HL-60/S4 treated with phorbol 12-myristate 13-acetate at 8.2 ng/mL for 4 days and 3 days (cell line): ENCODE measurements around the gene PPP1R36.
"Not testable (repeated sequence)": the region's sequence is repeated elsewhere in the genome, so short reads cannot be mapped to it uniquely, and the experiment has no call there.

ENCODE experiments used
- in situ Hi-C: fragments of 300-500 bp; cut with MboI; formaldehyde crosslinking; loops from 2 replicates; pipeline ENCODE4 v1.15.0; 2022; ENCODE audit warnings: low sequenced_read_pairs

The PPP1R36 gene

DNA sequence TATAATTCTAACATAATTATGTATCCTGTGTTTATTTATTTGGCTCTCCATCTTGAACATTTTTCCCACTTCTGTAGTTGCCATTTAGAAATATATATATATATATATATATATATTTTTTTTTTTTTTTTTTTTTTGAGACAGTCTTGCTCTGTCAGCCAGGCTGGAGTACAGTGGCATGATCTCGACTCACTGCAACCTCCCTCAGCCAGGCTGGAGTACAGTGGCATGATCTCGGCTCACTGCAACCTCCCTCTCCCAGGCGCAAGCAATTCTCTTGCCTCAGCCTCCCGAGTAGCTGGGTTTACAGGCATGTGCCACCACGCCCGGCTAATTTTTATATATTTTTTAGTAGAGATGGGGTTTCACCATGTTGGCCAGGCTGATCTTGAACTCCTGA lies 32.1 kb upstream of the PPP1R36 start:
- in situ Hi-C loops = not testable (repeated sequence)

DNA sequence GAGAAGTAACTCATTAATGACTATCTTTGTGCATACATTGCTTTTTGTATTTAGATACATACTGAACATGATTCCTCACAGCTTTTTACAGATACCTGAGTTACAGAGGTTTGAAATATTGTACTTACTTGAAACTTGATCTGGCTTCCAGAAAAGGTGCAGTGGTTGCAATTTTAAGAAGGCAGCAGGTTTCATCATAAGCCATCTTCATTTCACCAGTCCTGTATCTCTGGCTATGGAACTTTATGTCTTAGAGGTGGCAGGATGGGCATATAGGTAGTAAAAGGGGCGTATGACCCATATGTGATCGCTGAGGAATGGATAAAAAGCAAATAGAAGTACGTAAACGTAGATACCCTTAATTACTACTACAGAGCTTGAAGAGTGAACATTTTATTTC lies 31.5 kb upstream of the PPP1R36 start:
- in situ Hi-C loops = no loop called here

DNA sequence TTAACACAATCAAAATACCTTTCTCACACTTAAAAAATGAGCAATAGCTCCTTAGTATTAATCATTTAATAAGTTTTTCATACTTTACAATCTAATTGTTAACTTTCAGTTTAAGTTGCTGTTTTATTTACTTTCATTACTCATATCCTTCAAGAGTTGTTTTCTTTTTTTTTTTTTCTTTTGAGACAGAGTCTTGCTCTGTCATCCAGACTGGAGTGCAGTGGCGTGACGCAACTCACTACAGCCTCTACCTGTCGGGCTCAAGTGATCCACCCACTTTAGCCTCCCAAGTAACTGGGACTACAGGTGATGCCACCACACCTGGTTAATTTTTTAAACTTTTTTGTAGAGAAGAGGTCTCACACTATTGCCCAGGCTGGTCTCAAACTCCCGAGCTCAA lies 29.1 kb upstream of the PPP1R36 start:
- in situ Hi-C loops = no loop called here

DNA sequence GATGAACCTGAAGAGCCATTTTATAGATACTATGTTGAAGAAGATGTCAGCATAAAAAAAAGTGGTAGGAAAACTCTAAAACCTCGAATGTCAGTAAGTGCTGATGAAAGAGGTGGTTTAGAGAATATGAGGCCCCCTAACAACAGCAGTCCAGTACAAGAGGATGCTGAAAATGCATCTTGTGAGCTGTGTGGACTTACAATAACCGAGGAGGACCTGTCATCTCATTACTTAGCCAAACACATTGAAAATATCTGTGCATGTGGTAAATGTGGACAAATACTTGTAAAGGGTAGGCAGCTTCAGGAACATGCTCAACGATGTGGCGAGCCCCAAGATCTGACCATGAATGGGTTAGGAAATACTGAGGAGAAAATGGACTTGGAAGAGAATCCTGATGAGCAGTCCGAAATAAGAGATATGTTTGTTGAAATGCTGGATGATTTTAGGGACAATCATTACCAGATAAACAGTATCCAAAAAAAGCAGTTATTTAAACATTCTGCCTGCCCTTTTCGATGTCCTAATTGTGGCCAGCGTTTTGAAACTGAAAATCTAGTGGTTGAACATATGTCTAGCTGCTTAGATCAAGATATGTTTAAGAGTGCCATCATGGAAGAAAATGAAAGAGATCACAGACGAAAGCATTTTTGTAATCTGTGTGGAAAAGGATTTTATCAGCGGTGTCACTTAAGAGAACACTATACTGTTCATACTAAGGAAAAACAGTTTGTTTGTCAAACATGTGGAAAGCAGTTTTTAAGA lies 27.0 kb upstream of the PPP1R36 start:
- in situ Hi-C loops = no loop called here

DNA sequence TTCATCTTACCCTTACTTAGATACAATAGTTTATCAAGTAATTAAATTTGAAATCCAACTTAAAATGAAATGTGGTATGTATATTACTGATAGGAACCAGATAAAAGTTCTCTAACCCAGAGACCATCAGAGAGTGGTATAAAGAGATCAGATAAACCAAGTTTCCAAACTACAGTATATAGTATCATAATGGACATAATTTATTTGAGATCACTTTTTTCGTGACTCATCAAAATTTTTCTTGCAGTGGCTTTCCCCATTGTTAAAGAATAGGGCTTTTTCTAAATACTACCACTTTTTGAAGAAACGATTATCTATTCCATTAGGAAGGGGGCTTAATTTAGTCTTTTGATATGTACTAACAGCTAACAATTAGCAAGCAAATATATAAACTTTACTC lies 24.4 kb upstream of the PPP1R36 start:
- in situ Hi-C loops = no loop called here

DNA sequence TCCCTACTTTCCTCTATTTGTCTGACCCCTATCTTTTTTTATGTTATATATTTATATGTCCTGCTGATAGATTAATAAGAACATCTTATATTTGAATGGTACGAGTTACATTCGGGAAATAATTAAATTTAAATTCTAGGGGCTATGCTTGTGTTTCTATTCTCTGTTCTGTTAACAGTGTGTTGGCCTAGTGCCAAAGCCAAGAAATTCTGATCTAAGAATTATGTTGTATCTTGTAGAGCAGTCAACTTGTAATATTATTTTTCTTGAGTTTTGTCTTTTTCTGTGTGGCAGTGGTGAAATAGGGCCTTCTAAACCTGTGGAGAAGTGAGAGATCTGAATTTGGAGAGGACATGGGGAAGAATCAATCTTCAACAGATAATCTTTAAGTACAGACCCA lies 18.2 kb upstream of the PPP1R36 start:
- in situ Hi-C loops = no loop called here

DNA sequence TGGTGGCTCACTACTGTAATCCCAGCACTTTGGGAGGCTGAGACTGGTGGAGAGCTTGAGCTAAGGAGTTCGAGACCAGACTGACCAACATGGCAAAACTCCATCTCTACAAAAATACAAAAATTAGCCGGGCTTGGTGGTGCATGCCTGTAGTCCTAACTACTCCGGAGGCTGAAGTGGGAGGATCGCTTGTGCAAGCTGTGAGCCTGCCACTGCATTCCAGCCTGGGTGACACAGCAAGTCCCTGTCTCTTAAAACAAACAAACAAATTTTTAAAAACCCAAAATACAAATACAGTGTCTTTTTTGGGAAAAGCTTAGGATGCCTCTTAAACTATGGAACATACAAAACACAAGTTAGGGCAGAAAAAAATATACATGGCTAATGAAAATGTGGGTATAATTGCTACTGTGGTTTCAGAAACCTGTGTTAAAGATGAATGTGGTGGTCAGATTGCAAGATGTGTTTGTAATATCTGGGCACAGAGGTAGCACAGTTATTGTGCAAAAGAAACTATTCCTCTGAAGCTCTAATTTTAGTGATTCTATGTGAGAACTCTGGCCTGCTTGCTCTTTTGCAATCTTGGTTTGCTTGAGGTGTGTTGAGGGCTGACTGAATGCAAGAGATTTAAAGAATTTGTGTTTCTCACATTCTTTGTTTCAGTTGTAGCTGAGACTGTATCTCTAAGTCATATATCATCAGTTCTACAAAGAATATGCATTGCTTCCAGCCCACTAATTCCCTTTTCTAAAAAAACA lies 13.1 kb upstream of the PPP1R36 start:
- in situ Hi-C loops = no loop called here

DNA sequence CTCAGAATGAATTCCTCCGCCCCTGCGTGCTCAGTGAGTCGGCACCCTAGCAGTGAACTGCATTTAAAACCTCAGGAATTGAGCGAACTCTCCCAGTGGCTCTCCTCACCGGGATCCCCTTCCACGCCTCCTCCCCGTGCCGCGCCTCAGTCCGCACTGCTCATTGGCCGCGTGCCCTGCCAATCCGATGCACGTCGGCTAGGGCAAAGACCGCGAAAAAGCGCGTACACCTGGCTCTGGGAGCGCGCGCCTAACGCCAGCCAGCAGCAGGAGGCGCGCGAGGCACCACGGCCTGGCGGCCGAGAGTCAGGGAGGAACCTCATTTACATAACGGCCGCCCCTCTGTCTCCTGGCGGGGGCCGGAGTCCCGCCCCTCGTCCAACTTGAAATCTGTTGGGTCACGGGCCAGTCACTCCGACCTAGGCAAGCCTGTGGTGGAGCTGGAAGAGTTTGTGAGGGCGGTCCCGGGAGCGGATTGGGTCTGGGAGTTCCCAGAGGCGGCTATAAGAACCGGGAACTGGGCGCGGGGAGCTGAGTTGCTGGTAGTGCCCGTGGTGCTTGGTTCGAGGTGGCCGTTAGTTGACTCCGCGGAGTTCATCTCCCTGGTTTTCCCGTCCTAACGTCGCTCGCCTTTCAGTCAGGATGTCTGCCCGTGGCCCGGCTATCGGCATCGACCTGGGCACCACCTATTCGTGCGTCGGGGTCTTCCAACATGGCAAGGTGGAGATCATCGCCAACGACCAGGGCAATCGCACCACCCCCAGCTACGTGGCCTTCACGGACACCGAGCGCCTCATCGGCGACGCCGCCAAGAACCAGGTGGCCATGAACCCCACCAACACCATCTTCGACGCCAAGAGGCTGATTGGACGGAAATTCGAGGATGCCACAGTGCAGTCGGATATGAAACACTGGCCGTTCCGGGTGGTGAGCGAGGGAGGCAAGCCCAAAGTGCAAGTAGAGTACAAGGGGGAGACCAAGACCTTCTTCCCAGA lies 9.3 kb upstream of the PPP1R36 start, which contains the start of gene HSPA2:
Gene HSPA2 (plus strand): TSS at position 534 of the 995 bp plus-strand sequence. CDS start 109 bp downstream, at position 643.
- in situ Hi-C loops = no loop called here

DNA sequence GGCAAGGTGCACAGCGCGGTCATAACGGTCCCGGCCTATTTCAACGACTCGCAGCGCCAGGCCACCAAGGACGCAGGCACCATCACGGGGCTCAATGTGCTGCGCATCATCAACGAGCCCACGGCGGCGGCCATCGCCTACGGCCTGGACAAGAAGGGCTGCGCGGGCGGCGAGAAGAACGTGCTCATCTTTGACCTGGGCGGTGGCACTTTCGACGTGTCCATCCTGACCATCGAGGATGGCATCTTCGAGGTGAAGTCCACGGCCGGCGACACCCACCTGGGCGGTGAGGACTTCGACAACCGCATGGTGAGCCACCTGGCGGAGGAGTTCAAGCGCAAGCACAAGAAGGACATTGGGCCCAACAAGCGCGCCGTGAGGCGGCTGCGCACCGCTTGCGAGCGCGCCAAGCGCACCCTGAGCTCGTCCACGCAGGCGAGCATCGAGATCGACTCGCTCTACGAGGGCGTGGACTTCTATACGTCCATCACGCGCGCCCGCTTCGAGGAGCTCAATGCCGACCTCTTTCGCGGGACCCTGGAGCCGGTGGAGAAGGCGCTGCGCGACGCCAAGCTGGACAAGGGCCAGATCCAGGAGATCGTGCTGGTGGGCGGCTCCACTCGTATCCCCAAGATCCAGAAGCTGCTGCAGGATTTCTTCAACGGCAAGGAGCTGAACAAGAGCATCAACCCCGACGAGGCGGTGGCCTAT lies 8.3 kb upstream of the PPP1R36 start:
- in situ Hi-C loops = no loop called here

DNA sequence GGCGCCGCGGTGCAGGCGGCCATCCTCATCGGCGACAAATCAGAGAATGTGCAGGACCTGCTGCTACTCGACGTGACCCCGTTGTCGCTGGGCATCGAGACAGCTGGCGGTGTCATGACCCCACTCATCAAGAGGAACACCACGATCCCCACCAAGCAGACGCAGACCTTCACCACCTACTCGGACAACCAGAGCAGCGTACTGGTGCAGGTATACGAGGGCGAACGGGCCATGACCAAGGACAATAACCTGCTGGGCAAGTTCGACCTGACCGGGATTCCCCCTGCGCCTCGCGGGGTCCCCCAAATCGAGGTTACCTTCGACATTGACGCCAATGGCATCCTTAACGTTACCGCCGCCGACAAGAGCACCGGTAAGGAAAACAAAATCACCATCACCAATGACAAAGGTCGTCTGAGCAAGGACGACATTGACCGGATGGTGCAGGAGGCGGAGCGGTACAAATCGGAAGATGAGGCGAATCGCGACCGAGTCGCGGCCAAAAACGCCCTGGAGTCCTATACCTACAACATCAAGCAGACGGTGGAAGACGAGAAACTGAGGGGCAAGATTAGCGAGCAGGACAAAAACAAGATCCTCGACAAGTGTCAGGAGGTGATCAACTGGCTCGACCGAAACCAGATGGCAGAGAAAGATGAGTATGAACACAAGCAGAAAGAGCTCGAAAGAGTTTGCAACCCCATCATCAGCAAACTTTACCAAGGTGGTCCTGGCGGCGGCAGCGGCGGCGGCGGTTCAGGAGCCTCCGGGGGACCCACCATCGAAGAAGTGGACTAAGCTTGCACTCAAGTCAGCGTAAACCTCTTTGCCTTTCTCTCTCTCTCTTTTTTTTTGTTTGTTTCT lies 7.6 kb upstream of the PPP1R36 start:
- in situ Hi-C loops = no loop called here

DNA sequence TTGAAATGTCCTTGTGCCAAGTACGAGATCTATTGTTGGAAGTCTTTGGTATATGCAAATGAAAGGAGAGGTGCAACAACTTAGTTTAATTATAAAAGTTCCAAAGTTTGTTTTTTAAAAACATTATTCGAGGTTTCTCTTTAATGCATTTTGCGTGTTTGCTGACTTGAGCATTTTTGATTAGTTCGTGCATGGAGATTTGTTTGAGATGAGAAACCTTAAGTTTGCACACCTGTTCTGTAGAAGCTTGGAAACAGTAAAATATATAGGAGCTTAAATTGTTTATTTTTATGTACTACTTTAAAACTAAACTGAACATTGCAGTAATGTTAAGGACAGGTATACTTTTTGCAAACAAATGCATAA lies 6.9 kb upstream of the PPP1R36 start:
- in situ Hi-C loops = no loop called here

DNA sequence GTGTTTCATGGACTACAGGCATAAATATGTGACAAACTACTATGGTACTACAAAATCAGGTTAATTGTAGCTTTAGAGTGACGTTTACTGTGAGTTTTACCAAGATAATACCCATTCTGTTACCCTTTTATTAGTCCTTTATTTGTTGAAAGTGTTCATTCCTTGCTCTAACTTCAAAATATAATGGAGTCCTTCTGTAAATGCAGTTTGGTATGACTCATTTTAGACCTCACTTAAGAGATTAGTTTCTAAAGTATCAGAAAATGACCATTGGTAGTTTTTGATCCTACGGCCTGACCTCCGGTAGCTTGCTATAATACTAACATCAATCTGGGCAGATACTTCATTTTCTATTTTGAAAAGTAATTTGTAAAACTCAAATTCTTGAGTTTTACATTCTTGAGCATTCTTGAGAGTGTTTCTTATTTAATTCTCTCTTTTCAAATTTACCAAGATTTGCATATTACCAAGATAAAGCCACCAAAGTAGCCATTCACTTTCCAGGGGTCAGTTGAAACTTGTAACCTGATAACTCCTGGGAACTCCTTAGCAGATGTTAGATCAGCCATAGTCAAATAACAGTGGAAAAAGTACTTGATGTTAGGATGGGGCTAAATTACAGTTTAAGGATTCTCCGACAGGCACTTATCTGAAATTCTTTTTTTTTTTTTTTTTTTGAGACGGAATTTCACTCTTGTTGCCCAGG lies 5.0 kb upstream of the PPP1R36 start:
- in situ Hi-C loops = no loop called here

DNA sequence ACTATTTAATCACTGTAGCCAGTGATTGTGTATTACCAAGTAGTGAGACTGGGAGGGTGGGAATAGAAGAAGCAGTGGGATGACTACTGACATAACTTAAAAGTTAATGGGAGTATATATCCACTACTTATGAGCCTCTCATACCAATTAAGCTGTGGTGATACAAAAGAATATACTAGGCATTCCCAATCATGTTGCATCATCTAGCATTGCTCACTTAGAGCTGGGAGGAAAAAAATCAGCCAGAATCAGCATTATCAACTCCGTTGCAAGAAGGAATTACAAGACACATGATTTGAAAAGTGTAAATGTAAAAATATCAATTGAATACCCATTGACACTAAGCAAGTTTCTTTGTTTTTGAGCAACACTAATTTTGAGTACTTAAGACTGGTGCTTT lies 745 bp upstream of the PPP1R36 start:
- in situ Hi-C loops = no loop called here

DNA sequence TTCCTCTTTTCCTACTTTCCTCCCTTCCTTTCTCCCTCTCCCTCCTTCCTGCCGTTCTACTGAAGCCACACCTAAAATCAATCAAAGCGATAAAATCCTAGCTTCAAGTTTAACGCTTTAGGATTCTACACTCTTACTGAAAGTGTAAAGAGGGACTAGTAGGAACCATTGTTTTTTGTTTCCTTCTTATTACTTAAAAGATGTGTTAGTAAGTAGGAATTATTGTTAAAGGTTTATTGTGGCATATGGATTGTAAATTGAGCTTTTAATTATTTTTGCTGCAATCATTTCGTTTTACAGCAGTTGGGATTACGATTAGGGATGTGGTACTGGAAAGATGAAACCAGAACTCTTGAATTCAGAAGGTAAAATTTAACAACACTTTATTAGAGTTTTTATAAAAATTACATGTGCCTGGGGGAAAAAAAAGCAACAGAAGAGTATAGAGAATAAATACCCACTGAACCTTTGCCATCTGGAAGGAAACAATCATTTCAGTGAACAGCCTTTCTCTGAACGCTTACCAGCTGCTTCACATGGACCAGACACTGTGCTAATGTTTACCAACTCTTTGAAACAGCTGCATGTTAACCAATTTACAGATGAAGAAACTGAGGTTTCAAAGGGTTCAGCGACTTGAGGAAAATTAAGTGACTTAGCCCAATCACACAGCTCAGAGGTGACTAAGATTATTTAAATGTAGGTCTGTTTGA lies 1.0 kb downstream of the PPP1R36 start:
- in situ Hi-C loops = no loop called here

DNA sequence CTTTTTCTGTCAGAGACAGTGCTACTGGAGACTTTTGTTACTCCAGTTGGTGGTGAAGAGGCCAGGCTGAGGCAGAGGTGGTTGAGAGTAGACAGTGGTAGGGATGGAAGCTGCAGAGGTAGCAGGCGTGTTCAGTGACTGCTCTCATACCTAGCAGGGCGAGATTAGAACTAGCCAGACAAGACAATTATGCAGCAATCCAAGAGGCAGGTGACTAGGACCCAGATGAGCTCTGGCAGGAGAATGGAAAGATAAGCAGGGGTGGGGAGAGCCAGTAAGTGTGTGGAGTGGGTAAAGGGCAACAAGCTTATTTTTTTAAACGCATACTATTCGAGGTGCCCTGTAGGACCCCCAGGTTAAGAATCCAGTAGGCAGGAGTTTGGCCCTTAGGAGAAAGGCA lies 4.8 kb downstream of the PPP1R36 start:
- in situ Hi-C loops = no loop called here

DNA sequence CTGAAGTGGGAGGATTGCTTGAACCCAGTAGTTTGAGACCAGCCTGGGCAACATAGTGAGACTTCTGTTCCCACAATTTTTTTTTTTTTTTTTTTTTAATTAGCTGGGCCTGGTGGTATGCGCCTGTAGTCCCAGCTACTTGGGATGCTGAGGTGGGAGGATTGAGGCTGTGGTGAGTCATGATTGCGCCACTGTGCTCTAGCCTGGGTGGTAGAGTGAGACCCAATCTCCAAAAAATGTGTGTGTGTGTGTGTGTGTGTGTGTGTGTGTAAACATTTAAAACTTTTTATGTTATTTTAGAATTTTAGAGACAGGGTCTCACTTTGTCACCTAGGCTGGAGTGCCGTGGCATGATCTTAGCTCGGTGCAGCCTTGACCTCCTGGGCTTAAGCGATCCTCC lies 6.8 kb downstream of the PPP1R36 start:
- in situ Hi-C loops = no loop called here

DNA sequence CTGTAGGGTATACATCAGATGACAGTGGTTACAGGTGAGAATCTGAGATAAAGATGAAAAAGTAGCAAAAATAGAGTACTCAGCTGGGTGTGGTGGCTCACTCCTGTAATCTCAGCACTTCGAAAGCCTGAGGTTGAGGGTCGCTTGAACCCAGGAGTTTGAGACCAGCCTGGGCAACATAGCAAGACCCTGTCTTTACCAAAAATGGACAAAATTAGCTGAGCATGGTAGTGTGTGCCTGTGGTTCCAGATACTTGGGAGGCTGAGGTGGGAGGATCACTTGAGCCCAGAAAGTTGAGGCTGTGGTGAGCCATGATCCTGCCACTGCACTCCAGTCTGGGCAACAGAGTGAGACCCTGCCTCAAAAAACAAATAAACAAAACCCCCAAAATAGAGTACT lies 8.5 kb downstream of the PPP1R36 start:
- in situ Hi-C loops = not testable (repeated sequence)

DNA sequence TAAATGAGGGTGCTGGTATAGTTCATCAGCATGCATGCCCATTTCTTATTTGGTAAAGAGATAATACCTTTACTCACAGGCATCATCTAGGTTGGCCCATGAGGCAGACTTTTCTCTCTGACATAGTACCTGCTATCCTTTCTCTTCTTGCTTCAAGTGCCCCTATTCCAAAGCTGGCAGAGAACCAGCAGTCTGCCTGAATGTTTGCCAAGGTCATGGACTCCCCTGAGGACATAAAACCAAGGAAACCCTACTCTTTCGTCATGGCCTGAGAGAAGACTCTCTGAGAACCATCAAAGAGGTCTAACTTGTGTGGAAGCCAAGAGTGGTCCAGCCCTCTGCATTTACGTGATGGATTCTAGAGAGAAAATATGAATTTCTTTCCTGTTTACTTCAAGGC lies 11.9 kb downstream of the PPP1R36 start:
- in situ Hi-C loops = no loop called here
